ENCODE data around the gene EPHA2.

EPHA2 gene

DNA sequence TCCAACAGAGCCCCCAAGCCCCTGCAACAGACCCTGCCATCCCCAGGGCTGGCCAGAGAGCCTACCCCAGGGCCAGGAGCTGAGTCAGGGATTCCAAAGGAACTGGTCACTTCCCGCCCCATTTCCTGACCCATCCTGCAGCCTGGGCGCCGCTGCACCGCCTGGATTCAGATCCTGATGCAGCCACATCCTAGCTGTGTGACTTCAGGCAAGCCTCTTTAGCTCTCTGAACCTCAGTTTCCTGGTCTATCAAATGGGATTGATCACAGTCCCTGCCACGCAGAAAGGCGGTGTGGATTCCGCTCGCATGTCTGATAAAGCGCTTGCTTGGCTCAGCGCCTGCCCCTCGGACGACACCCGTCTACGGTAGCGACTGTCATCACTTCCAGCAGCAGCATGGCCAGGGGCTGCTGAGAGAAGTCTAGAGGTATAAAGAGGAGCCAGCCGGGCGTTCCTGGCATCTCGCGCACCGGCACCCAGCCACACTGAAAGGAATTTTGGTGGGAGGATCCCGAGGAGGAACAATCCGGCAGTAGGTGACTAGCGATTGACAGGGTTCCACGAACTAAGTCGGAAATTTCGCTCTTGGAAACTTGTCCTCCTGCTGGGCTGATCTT is 10.1 kb downstream of the EPHA2 start:
- H3K4me3 ChIP-seq (ENCODE audit: low read depth, low read length), result peak overlapping the region; percentile 45
- POLR2A ChIA-PET, result interaction anchor here (0.6 to 3.3 kb wide), 6 partner anchors 9 to 198 kb away, joined by 3 to 26 read pairs (median 3); partner anchors contain the start of gene EPHA2

GRCh38 chr1:16145030-16145661 is 10.7 kb downstream of the EPHA2 start:
- peak overlapping the region; percentile 19 for H3K4me3 ChIP-seq (ENCODE audit: low read depth, low read length)
- DNase-seq (ENCODE audit: low read depth, low spot score), result no peak
- TF ChIP-seq, protein P1, sequence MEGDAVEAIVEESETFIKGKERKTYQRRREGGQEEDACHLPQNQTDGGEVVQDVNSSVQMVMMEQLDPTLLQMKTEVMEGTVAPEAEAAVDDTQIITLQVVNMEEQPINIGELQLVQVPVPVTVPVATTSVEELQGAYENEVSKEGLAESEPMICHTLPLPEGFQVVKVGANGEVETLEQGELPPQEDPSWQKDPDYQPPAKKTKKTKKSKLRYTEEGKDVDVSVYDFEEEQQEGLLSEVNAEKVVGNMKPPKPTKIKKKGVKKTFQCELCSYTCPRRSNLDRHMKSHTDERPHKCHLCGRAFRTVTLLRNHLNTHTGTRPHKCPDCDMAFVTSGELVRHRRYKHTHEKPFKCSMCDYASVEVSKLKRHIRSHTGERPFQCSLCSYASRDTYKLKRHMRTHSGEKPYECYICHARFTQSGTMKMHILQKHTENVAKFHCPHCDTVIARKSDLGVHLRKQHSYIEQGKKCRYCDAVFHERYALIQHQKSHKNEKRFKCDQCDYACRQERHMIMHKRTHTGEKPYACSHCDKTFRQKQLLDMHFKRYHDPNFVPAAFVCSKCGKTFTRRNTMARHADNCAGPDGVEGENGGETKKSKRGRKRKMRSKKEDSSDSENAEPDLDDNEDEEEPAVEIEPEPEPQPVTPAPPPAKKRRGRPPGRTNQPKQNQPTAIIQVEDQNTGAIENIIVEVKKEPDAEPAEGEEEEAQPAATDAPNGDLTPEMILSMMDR (IDR thresholded peaks at IDR 0.05; ENCODE audit: insufficient read depth, low read length, missing control alignments), result no peak
- POLR2A ChIA-PET, result interaction anchor here (0.6 to 3.3 kb wide), 6 partner anchors 9 to 199 kb away, joined by 3 to 26 read pairs (median 3); partner anchors contain the start of gene EPHA2
- CTCF ChIA-PET, result interaction anchor here (1.0 to 15.2 kb wide), 6 partner anchors 10 to 72 kb away, joined by 3 to 217 read pairs (median 4); partner anchors contain the start of gene EPHA2

More for the DNA sequence above, 10.1 kb downstream of the EPHA2 start:
- TF ChIP-seq, protein P1 (IDR thresholded peaks at IDR 0.05; ENCODE audit: insufficient read depth, low read length, missing control alignments), result no peak
- CTCF ChIA-PET, result interaction anchor here (1.0 to 15.2 kb wide), 4 partner anchors 9 to 73 kb away, joined by 3 to 217 read pairs (median 5); partner anchors contain the start of gene EPHA2
- DNase-seq (ENCODE audit: low read depth, low spot score), result no peak

DNA sequence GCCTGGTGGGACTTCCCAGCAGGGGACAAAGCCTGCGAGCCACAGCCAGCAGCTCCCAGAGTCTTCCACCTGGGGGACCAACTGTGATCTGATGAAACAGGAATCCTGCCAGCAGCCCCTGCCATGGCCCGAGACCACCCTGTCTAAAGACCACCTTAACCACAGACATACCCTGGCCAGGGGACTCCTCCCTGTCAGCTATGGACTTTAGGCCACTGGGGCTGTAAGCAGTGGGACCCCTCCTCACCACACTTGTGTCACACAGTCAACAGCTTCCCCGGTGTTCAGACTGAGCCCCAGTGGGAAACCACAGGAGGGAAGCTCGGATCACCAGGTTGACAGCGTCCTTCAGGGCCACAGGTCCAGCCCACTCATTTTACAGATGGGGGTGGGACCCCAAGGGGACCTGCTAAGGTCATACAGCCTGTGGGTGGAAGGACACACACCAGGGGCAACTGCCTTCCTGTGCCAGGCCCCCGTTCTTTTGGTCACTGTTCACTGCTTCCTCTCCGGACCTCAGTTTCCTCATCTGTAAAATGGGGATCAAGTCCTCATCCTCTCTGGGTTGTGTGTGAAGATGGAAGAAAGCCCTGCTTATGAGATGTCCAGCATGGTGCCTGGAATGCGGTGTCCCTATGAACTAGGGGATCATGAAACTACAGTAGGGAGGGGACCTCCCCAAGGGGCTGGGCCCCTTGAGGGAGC is 11.4 kb downstream of the EPHA2 start:
- TF ChIP-seq, protein P1 (IDR thresholded peaks at IDR 0.05; ENCODE audit: insufficient read depth, low read length, missing control alignments), result no peak
- ChIA-PET CTCF (interaction anchor here (1.2 to 15.2 kb wide), 6 partner anchors 11 to 71 kb away, joined by 3 to 217 read pairs (median 5); partner anchors contain the start of genes EPHA2 and FAM131C), POLR2A (interaction anchor here (1.1 to 3.3 kb wide), 2 partner anchors 10 to 26 kb away, joined by 4 to 26 read pairs; partner anchors contain the start of gene EPHA2)
- H3K4me3 ChIP-seq (ENCODE audit: low read depth, low read length), result no peak overlapping the region
- no peak for DNase-seq (ENCODE audit: low read depth, low spot score)

DNA sequence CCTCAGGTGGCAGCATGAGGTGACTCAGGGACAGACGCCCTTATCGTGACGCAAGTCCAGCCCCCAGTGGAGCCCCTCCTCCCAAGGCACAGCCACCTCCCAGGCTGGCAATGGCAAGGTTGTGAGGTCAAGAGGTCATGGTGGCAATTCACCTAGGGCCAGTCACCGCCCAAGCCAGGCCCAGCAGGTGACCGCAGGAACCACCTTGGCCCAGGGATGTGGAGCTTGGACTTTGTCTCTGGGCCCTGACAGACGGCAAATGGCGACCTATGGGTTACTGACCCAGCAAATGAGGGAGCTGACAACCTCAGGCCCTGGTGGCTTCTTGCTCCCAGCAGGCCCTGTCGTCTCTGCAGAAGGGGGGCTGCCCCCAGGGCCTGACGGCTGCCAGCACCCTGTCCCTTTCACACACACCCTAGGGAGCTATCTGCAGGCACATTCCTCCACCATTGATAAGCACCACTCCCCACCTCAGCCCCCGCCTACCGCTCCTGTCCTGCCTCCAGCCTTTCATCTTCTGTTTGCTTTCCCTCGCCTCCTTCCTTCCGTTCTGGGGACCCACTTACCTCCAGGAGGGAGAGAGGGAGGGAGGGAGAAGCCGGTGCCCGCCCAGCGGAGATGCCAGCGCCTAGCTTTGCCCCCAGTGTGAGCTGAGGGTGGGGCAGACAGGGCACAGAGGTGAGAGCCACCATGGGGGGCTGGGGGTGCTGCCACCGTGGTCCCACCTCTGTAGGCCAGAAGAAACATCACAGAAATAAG is 12.1 kb downstream of the EPHA2 start:
- H3K4me3 ChIP-seq (ENCODE audit: low read depth, low read length), result no peak overlapping the region
- TF ChIP-seq, protein P1 (IDR thresholded peaks at IDR 0.05; ENCODE audit: insufficient read depth, low read length, missing control alignments), result no peak
- ChIA-PET POLR2A (interaction anchor here (1.1 kb wide), 1 partner anchor 26 kb away, joined by 4 read pairs; no protein-coding TSS in a partner anchor), CTCF (interaction anchor here (1.2 to 15.2 kb wide), 5 partner anchors 13 to 70 kb away, joined by 3 to 217 read pairs (median 4); partner anchors contain the start of gene FAM131C)
- no peak for DNase-seq (ENCODE audit: low read depth, low spot score)

- DNase-seq (ENCODE audit: low read depth, low spot score), result no peak
- POLR2A ChIA-PET, result interaction anchor here (1.1 kb wide), 1 partner anchor 25 kb away, joined by 4 read pairs; no protein-coding TSS in a partner anchor
- CTCF ChIA-PET, result interaction anchor here (1.3 to 15.2 kb wide), 2 partner anchors 63 to 70 kb away, joined by 4 to 217 read pairs; partner anchors contain the start of gene FAM131C
- H3K4me3 ChIP-seq (ENCODE audit: low read depth, low read length), result no peak overlapping the region
- TF ChIP-seq, protein P1 (IDR thresholded peaks at IDR 0.05; ENCODE audit: insufficient read depth, low read length, missing control alignments), result no peak
Measured at GRCh38 chr1:16143005-16143565, 12.8 kb downstream of the EPHA2 start.

All from AG04449 (cell line).